Neural cell (in vitro differentiated cells): Measurements from ENCODE around the gene NFIA.

Experiments
- EP300 ChIP-seq: fragments of 450-650 bp; conservative IDR thresholded peaks from 2 replicates; pipeline ENCODE4 v1.6.1; 2014; ENCODE audit warnings: antibody characterized with exemption, mild to moderate bottlenecking, moderate library complexity; ENCODE audit not compliant: poor library complexity, severe bottlenecking
- EZH2 ChIP-seq: fragments of 200-600, 300-800 bp; shearing (Covaris generic), sonication (generic); IDR thresholded peaks from 2 replicates; pipeline ENCODE4 v1.6.1; 2014; ENCODE audit warnings: antibody characterized with exemption, low read length, borderline replicate concordance, mild to moderate bottlenecking; ENCODE audit not compliant: insufficient read depth, poor library complexity, severe bottlenecking
- MXI1 ChIP-seq: fragments of 450-650 bp; conservative IDR thresholded peaks from 2 replicates; pipeline ENCODE4 v1.6.1; 2014; ENCODE audit warnings: antibody characterized with exemption, mild to moderate bottlenecking; ENCODE audit not compliant: poor library complexity, severe bottlenecking
- POLR2AphosphoS5 ChIP-seq: IDR thresholded peaks from 2 replicates; pipeline ENCODE4 v1.6.1; 2012
- RAD21 ChIP-seq: fragments of 450-650 bp; conservative IDR thresholded peaks from 2 replicates; pipeline ENCODE4 v1.6.1; 2014; ENCODE audit warnings: antibody characterized with exemption, mild to moderate bottlenecking, moderate library complexity
- SMC3 ChIP-seq: fragments of 450-650 bp; conservative IDR thresholded peaks from 2 replicates; pipeline ENCODE4 v1.6.1; 2014; ENCODE audit warnings: antibody characterized with exemption, mild to moderate bottlenecking, moderate library complexity; ENCODE audit not compliant: poor library complexity
- TAF1 ChIP-seq: IDR thresholded peaks from 2 replicates; pipeline ENCODE4 v1.6.1; 2012; ENCODE audit warnings: low read depth
- TF ChIP-seq, protein P1 (sequence below): fragments of 450-650 bp; IDR thresholded peaks from 2 replicates; pipeline ENCODE4 v1.5.1; 2014; ENCODE audit warnings: antibody characterized with exemption, mild to moderate bottlenecking, moderate library complexity; ENCODE audit not compliant: poor library complexity, severe bottlenecking
- TF ChIP-seq, protein P2 (sequence below): IDR thresholded peaks from 2 replicates; pipeline ENCODE4 v1.6.1; 2012; ENCODE audit warnings: borderline replicate concordance

DNA sequence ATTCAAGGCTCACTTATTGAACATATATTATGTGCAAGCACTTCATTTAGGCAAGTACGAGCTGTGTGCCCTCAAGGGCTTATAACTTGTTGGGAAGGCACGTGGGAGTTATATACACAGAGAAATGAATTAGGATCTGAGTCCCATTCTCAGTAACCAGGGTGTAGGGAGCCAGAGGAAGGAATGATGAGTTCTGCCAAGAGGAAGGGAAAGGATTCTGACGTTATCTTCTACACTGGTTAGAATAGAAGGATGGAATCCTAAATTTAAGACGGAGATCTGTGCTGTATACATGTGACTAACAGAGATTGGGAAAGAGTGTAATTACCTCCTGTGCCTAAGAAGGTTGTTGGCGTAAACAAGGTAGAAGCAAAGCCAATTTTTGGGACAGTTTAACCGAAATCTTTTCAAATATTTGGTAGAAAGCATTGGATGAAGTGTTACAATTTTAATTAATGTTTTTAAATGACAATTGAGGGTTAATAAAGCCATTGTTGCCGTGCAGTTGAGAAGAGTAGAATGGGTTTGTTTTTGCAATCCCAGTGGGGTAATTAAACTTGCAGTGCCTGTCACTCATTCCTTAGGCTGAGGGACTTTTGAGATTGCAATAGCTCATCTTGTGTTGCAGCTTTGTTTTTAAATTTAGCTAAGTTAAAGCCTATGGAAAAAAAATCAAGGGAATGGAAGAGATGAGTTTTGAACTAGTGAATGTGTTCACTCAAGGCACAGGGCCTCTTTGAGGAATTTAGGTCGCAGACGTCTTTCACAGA is 177.2 kb downstream of the NFIA start:
- TF ChIP-seq, protein P1, sequence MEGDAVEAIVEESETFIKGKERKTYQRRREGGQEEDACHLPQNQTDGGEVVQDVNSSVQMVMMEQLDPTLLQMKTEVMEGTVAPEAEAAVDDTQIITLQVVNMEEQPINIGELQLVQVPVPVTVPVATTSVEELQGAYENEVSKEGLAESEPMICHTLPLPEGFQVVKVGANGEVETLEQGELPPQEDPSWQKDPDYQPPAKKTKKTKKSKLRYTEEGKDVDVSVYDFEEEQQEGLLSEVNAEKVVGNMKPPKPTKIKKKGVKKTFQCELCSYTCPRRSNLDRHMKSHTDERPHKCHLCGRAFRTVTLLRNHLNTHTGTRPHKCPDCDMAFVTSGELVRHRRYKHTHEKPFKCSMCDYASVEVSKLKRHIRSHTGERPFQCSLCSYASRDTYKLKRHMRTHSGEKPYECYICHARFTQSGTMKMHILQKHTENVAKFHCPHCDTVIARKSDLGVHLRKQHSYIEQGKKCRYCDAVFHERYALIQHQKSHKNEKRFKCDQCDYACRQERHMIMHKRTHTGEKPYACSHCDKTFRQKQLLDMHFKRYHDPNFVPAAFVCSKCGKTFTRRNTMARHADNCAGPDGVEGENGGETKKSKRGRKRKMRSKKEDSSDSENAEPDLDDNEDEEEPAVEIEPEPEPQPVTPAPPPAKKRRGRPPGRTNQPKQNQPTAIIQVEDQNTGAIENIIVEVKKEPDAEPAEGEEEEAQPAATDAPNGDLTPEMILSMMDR: no peak
- no peak for TF ChIP-seq POLR2AphosphoS5
- TF ChIP-seq EZH2: no peak
- no peak for TF ChIP-seq RAD21
- TF ChIP-seq EP300: no peak
- no peak for TF ChIP-seq TAF1
- TF ChIP-seq SMC3: no peak
- TF ChIP-seq, protein P2, sequence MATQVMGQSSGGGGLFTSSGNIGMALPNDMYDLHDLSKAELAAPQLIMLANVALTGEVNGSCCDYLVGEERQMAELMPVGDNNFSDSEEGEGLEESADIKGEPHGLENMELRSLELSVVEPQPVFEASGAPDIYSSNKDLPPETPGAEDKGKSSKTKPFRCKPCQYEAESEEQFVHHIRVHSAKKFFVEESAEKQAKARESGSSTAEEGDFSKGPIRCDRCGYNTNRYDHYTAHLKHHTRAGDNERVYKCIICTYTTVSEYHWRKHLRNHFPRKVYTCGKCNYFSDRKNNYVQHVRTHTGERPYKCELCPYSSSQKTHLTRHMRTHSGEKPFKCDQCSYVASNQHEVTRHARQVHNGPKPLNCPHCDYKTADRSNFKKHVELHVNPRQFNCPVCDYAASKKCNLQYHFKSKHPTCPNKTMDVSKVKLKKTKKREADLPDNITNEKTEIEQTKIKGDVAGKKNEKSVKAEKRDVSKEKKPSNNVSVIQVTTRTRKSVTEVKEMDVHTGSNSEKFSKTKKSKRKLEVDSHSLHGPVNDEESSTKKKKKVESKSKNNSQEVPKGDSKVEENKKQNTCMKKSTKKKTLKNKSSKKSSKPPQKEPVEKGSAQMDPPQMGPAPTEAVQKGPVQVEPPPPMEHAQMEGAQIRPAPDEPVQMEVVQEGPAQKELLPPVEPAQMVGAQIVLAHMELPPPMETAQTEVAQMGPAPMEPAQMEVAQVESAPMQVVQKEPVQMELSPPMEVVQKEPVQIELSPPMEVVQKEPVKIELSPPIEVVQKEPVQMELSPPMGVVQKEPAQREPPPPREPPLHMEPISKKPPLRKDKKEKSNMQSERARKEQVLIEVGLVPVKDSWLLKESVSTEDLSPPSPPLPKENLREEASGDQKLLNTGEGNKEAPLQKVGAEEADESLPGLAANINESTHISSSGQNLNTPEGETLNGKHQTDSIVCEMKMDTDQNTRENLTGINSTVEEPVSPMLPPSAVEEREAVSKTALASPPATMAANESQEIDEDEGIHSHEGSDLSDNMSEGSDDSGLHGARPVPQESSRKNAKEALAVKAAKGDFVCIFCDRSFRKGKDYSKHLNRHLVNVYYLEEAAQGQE: no peak
- TF ChIP-seq MXI1: no peak
